Stimulated activated CD8-positive, alpha-beta memory T cell treated with anti-CD3 and anti-CD28 coated beads, Interleukin-15, amount 100 ng/mL, for 1 hour (primary cell): ENCODE measurements around the gene PTPRR.
"Not testable (repeated sequence)": the region's sequence is repeated elsewhere in the genome, so short reads cannot be mapped to it uniquely, and the experiment has no call there.

Experiments
- DNase-seq: peaks from one replicate; pipeline ENCODE4 v3.0.0-alpha.2; 2020; ENCODE audit warnings: low read depth

PTPRR gene

DNA sequence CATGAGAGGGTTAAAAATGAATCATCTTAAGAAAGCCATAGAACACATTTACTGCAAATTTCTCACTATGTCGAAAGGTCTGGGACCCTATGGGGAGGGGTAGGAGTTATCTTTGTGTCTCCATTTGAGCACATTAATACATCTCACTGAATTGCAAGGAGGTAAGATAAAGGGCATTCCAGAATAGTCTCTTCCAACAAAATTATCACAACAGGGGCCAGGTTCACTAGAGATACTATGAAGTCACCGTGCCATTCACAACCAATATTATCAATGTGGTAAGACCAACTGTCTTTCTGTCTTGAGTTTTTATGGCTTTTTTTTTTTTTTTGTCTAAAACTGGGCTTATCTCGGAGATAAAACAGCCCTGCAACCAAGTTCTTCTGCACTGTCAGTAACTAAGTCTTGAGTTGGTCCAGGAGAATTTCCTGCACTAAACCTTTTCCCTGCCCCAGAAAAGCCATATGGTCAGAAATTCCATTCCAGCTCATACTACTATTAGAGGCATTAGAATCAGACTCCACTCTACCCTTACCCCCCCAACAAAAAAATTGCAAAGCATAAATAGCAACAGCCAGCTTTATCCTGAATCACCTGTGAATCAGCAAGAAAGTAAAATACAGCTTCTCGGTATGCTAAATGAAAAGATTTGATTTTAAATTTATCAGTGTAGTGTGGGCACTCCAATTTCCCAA is 79.7 kb downstream of the PTPRR start:
- DNase-seq: no peak

GRCh38 chr12:70839544-70839943 is 81.0 kb downstream of the PTPRR start:
- no peak for DNase-seq

DNA sequence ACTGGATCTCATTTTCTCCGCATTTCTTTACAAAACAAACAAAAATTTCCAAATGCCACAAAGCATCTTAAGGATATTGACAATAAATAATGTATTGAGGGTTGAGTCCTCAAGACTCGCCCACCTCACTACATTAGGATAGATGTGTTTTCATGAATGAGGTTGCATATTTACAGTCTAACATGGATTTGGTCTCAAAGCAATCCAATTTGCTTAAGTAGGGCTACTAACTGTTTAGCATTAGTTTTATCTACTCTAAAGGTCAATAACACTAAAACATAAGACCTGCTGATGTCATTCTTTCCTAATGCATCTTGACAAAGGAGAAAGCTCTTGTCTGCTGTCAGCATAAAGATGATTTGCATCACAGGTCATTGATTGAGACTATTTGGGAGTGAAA is 82.4 kb downstream of the PTPRR start:
- DNase-seq: no peak

- DNase-seq: no peak
Observed at GRCh38 chr12:70837026-70837425, 83.5 kb downstream of the PTPRR start.

GRCh38 chr12:70835948-70836347 is 84.6 kb downstream of the PTPRR start:
- no peak for DNase-seq

- DNase-seq: no peak
Observed at GRCh38 chr12:70831543-70831942, 89.0 kb downstream of the PTPRR start.

GRCh38 chr12:70830221-70831061 is 90.1 kb downstream of the PTPRR start:
- no peak for DNase-seq

DNA sequence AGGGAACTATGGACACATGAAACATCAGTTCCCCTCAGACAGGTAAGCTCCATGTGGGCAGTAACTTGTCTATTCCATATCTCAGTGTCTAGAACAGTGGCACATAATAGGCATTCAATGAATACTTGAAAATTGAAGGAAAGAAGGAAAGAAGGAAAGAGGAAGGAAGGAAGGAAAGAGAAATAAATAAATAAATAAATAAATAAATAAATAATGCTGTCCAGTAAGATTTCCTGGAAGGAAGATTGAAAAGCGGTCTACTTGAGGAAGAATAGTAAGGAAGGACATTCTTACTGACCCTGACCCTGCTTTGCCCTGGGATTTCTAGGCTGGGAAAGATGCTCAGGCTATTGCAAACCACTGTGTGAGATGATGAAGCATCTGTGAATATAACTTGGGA is 91.5 kb downstream of the PTPRR start:
- no peak for DNase-seq

DNA sequence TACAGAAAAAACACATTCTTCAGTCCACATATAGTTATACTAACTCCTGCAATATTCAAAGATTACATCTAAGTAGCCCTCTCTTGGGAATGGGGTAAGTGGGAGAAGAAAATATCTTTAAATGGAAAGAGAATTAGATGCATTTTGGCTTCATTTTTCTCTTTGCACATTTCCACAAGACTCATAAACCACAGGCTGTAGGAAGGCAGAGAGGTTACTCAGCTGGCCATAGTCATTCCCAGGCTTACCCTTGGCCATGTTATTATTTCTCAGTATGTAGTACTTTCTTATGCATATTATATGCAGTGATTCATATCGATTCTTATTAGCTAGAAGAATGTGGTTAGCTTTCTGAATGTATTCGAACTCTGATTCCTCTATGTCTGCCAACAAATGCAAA is 92.2 kb downstream of the PTPRR start:
- no peak for DNase-seq

DNA sequence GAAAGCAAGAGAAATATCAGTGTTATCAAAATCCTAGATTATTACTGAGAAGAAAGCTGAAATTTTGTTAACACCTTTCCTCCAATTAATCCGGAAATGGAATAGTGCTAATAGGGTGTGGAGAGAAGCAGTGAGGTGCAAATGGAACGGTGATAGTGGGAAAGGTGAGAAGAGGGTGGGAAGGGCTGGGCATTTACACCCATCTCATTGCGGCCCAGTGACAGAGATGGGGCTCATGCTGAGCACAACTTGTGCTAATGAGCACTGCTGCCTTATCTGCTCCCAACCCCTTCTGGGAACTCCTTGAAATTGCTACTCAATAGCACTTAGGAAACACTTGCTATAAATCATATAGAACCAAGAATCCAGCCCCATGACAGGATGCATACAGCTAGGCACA is 94.4 kb downstream of the PTPRR start:
- DNase-seq: no peak

GRCh38 chr12:70824511-70824910 is 96.0 kb downstream of the PTPRR start:
- DNase-seq: no peak

GRCh38 chr12:70823182-70823976 is 97.2 kb downstream of the PTPRR start:
- no peak for DNase-seq

DNA sequence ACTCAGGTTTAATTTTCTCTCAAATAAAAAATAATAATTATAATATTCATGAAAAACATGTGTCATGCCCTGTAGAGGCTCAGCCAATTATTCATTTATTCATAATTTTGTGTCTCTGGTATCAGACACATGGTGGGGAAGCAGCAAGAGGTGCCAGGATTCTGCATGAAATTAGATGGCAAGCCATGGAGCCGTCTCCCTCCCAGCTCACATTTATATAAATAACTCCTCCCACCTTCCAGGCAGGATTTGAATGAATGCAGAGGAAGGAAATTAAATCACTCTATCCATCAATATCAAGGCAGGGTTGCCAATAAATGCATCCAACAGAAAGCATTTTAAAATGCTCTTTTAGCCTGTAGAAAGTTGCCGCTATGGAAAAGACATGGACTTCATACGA is 98.1 kb downstream of the PTPRR start:
- no peak for DNase-seq

- no peak for DNase-seq
Observed at GRCh38 chr12:70815971-70816391, 104.6 kb downstream of the PTPRR start.

DNA sequence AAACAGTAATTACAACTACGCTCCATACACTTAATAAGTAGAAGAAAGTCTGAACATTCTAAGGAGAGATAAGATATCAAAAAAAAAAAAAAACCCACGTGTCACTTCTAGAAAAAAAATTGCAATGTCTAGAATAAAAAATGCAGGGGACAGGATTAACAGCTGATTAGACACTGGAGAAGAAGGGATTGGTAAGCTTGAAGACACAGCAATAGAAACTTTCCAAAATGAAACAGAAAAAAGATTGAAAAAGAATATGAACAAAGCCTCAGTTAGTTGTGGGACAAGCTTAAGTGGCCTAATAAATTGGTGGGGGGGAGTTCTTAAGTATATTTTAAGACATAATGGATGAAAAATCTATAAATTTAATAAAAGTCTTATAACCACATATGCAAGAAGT is 105.5 kb downstream of the PTPRR start:
- DNase-seq: no peak

GRCh38 chr12:70813559-70813958 is 107.0 kb downstream of the PTPRR start:
- no peak for DNase-seq

- DNase-seq: no peak
Observed at GRCh38 chr12:70812136-70812535, 108.4 kb downstream of the PTPRR start.

- DNase-seq: no peak
Observed at GRCh38 chr12:70809887-70810286, 110.7 kb downstream of the PTPRR start.

DNA sequence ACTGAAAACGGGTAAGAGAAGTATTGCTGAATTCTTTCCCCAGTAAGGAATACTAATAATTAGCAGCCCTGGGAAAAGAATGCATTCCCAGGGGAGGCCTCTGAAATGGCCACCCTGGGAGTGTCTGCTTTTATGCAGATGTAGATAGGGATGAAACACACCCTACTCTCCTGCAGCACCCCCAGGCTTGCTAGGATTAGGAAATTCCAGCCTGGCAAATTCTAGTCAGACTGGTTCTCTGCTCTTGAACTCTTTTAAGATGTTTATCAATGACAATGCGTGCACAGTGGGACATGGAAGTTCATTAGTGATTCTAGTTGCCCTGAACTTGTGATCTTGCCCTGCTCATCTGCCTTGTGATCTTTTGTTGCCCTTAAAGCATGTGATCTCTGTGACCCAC is 112.5 kb downstream of the PTPRR start:
- DNase-seq: not testable (repeated sequence)

- no peak for DNase-seq
Observed at GRCh38 chr12:70806827-70807226, 113.7 kb downstream of the PTPRR start.

DNA sequence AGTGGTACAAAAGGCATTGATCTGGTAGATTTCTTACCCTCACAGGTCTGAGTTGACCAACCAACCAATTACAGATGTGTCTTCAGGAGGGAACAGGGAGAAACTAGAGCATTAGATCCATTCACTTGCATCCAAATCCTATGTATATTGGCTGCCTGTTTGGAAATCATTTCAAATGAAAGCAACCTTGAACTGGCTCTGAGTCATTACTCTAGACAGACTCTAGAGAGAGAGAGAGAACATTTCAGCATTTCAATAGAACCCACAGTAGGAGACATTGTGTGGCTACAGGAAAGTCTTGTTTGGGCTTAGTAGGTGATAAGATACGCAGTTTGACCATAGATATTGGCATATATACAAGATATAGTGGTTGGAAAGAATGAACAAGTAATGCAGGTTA is 114.5 kb downstream of the PTPRR start:
- DNase-seq: no peak

DNA sequence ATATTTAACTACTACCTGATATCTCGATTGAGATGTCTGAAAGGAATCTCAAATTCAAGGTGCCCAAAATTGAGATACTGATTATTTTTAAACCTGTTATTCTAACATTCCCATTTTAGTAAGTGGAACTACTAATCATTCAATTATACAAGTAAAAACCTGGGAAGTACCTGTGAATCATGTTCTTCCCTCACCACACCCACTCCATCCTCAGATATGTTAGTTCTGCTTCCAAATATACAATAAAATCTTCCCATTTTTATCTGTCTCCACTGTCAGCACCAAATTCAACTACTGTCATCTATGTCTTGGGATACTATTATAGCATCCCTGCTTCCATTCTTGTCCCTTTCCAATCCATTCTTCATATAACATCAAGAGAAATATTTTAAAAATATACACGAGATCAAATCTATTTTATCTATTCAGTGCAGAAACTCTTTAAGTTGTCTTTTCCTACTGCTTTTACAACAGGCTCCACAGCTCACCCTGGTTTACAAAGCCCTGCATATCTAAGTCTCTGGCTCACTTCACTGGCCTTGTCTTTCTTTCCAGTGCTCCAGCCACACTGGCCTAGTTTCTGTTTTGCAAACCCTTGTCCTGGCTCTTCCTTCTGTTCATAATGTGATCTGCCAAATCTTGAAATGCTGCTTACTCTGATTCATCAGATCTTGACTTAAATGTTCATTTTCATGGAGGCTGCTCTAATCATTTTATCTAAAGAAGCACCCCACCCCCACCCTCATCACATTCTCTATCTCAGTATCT is 122.3 kb downstream of the PTPRR start:
- DNase-seq: no peak
